Measurements from ENCODE around the gene MLLT3.

DNA sequence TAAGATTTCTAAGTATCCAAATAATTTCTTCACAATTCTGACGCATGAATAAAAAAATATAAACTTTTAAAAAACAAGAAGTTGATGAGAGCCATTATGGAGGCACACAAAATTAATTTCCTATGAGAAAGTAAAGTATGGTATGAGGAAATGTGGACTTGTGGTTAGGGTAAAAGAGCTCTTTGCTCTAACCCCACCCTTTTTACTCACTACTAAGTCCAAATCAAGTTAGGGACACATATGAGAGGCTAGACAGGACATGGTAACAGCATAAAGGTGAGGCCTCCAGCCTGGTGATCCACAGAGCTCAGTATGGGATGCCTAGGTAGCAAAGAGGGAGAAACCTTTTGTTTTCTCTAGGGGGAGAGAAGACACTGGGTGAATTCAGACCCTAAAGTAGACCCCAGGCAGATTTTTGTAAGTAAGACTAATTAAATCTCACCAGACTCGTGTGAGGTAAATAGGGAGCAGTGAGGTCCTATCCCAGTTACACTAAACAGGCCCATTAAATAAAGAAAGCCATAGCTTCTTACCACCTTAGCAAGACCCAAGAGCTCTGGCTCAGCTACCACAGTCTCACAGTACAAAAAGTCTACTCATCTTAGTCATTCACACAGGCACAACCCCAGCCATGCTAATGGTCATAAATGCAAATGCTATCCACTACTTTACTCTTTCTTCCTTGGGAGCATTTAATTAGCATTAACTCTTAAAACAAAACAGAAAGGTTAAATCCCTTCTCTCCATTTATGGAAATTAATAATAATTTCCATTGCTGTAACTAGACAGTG is 42.6 kb downstream of the MLLT3 start:
- TF ChIP-seq, protein P1, sequence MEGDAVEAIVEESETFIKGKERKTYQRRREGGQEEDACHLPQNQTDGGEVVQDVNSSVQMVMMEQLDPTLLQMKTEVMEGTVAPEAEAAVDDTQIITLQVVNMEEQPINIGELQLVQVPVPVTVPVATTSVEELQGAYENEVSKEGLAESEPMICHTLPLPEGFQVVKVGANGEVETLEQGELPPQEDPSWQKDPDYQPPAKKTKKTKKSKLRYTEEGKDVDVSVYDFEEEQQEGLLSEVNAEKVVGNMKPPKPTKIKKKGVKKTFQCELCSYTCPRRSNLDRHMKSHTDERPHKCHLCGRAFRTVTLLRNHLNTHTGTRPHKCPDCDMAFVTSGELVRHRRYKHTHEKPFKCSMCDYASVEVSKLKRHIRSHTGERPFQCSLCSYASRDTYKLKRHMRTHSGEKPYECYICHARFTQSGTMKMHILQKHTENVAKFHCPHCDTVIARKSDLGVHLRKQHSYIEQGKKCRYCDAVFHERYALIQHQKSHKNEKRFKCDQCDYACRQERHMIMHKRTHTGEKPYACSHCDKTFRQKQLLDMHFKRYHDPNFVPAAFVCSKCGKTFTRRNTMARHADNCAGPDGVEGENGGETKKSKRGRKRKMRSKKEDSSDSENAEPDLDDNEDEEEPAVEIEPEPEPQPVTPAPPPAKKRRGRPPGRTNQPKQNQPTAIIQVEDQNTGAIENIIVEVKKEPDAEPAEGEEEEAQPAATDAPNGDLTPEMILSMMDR (IDR thresholded peaks at IDR 0.05), result no peak
- no peak for TF ChIP-seq POLR2A (IDR thresholded peaks at IDR 0.05)
- no peak for TF ChIP-seq POLR2AphosphoS5 (IDR thresholded peaks at IDR 0.05)
- TF ChIP-seq EP300 (IDR thresholded peaks at IDR 0.05; ENCODE audit: low read depth), result no peak
